Esophagus mucosa (tissue), 1 donor: ENCODE data around the gene LY86. TPM values are rescaled to one million over a fixed set of nuclear protein-coding genes. Genes with fewer than 3 reads are reported as not detected.
"Not testable (repeated sequence)": the region's sequence is repeated elsewhere in the genome, so short reads cannot be mapped to it uniquely, and the experiment has no call there.

ENCODE experiments used
- ATAC-seq: fragments of 200-7000 bp; cut with Tn5 transposase; one replicate; pipeline ENCODE4 v1.9.1; 2020
- total RNA-seq: library from RNA; stranded (reverse); gene quantifications from one replicate; pipeline ENCODE4 v1.2.4, GENCODE V29; 2023
- donor health status: DM: yes; HTN: yes; CAD: no.

The LY86 gene
- total RNA-seq, 1 donor from 2014 or later = 0.48 TPM

GRCh38 chr6:6654599-6655575 is 66.4 kb downstream of the LY86 start:
- ATAC-seq = peak; percentile 34

- no peak for ATAC-seq
Measured at GRCh38 chr6:6655805-6656251, 67.3 kb downstream of the LY86 start.

GRCh38 chr6:6656287-6656686 is 67.8 kb downstream of the LY86 start:
- ATAC-seq = no peak

GRCh38 chr6:6657085-6657819 is 68.7 kb downstream of the LY86 start:
- no peak for ATAC-seq

- ATAC-seq = no peak
Measured at GRCh38 chr6:6657820-6658217, 69.3 kb downstream of the LY86 start.

- ATAC-seq = peak; percentile 33
Measured at GRCh38 chr6:6659600-6660327, 71.2 kb downstream of the LY86 start.

- ATAC-seq = no peak
Measured at GRCh38 chr6:6660339-6661045, 72.0 kb downstream of the LY86 start.

- no peak for ATAC-seq
Measured at GRCh38 chr6:6661191-6661590, 72.7 kb downstream of the LY86 start.

GRCh38 chr6:6661684-6662083 is 73.2 kb downstream of the LY86 start:
- ATAC-seq = peak; percentile 62

GRCh38 chr6:6663421-6664135 is 75.1 kb downstream of the LY86 start:
- no peak for ATAC-seq

GRCh38 chr6:6665555-6666243 is 77.2 kb downstream of the LY86 start:
- ATAC-seq = peak; percentile 27

- ATAC-seq = not testable (repeated sequence)
Measured at GRCh38 chr6:6670150-6670549, 81.6 kb downstream of the LY86 start.

- ATAC-seq = no peak
Measured at GRCh38 chr6:6674872-6675271, 86.4 kb downstream of the LY86 start.

GRCh38 chr6:6676910-6677441 is 88.5 kb downstream of the LY86 start:
- peak; percentile 85 for ATAC-seq

- peak; percentile 85 for ATAC-seq
Measured at GRCh38 chr6:6678185-6678671, 89.7 kb downstream of the LY86 start.

GRCh38 chr6:6678811-6679210 is 90.3 kb downstream of the LY86 start:
- ATAC-seq = peak; percentile 69

- ATAC-seq = no peak
Measured at GRCh38 chr6:6679633-6680032, 91.1 kb downstream of the LY86 start.

GRCh38 chr6:6680526-6680925 is 92.0 kb downstream of the LY86 start:
- ATAC-seq = no peak

GRCh38 chr6:6681075-6681849 is 92.7 kb downstream of the LY86 start:
- ATAC-seq = no peak

- peak; percentile 3 for ATAC-seq
Measured at GRCh38 chr6:6682225-6682624, 93.7 kb downstream of the LY86 start.
